ENCODE measurements around the gene EML4.
"Not testable (repeated sequence)": the region's sequence is repeated elsewhere in the genome, so short reads cannot be mapped to it uniquely, and the experiment has no call there.

The EML4 gene

DNA sequence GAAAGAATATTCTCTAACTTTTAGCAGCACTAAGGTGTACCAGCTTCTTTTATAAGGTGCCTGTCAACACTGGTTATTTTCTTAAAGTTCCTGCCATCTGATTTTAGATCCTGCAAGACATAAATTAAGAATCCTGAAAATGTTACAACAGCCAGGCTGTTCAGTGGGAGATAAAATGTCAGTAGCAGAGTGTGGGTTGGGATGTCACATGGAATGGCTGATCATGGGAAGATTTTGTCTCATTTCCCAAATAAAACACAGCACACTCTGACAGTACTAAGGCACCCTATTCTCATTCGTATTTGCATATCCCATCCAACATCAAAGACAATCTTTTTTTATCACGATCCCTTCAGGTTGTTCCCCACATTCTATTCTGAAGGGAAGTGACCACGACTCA is 194.3 kb downstream of the EML4 start:
- DNase-seq: no peak

DNA sequence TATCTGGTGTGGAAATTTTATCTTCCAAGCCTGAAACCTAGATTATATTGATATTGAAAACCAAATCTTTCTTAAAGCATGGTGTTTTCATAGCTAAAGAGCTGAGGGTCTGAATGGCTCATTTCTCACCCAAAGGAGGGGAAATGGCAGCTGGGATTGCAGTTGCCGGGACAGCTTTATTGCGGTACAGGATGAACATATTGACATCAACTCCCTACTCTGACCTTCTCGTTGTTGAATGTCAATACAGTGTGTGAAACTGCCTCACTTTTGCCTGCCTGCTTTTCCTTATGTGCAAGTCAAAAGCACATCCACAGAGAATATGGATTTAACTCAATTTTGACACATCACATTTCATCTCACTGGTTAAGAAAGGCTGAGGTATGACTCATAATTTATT is 195.5 kb downstream of the EML4 start:
- DNase-seq: no peak

- DNase-seq: no peak
These were observed 197.3 kb downstream of the EML4 start for GRCh38 chr2:42366411-42366810.

- DNase-seq: no peak
These were observed 198.7 kb downstream of the EML4 start for GRCh38 chr2:42367835-42368234.

GRCh38 chr2:42368817-42369531 is 199.8 kb downstream of the EML4 start:
- no peak for DNase-seq

DNA sequence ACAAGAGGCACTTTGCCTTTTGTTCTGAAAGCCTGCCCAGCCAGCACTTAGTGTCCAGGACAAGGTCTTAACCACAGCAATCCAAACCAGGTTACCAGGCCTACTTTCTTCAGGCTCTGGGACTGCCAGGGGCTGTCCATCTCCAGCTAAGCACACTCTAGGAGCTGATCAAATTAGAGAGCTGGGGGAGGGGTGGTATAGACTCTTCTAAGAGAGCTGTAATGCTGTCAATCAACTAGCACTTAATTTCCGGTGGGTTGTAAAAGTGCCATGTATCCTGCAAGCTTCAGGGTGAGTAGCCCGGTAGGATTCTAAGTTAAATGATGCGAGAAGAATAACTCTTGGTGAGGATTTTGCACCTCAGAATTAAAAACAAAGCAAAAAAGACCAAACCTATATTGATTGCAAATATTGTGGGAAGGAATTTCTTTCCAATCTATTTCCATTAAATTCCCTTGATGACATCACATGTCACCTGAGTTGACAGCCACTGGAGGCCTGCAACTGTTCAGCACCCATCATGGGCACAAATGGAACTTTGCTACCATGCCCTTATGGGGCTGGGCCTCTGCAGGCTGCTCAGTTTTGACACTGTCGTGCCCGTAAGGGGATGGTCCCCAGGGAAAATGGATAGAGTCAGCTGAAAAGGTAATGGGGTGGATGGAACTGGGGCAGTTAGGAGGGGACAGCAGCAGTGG is 200.5 kb downstream of the EML4 start:
- no peak for DNase-seq

DNA sequence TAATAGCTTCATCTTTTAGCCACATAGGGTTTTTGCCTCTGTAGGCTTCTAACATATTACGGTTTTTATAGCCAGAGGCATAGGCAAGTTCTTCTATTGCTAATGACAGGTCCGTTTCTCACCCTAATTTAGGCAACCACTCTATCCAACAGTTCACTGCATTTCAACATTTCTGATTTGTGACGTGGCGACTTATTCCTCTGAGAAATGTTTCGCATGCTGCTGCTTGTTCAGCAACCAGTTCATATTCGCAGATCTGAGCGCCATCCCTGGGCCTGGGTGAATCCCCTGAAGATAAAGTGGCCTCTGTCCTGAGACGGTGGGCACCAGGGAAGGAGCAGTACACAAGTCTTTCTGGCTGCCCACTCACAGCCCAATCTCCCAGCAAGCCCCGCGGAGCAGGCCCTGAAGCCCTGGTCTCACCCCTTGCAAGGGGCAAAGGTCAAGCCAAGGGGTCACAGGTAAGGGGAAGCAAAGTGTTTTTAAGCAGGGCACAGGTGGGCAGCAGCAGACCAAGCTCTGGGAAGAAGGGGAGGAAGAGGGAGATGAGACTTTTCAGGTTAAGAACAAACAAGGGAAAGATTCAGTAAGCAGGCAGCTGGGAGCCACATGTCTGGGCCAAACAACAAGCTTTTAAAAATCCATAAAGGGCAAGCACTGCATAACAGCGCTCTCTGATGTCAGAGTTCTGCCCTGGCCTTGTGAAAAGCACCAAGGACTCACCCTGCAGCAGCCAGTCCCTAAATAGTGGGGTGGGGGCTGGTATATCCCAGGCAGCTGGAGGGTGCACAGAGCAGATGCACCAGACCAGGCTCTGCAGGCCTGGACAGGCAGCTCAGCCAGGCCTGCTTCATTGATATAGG is 202.7 kb downstream of the EML4 start:
- no peak for DNase-seq

DNA sequence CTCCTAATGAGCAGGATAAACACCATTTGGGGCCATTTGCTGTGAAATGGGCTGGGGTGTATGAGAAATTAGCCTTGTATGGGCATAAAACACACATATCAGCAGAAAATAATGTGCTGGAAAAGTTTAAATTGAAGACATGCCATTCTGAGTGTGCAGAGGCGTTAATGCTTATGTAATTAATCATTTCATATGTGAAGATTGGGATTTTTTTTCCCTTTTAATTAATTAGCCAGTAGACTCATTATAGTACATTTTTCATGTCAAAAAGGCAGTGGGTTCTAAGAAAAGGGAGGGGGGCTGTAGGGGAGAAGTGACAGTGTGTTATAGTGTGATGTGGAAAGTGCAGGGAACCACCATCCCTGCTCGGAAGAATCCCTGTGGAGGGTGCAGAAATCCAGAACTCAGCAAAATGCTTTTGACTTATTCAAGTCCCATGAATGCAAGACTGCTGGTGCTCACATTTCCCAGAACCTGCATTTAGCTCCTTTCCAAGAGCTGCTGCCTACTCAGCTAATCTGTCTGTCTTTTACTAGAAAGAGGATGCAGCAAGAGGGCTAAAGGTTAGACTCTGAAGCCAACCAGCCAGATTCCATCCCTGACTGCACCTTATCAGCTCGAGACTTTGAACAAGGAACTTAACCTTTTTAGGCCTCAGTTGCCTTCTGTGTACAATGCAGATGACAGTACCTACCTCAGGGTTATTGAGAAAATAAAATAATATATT is 203.5 kb downstream of the EML4 start:
- no peak for DNase-seq

- DNase-seq: no peak
These were observed 207.6 kb downstream of the EML4 start for GRCh38 chr2:42376758-42377157.

GRCh38 chr2:42378415-42378814 is 209.3 kb downstream of the EML4 start:
- DNase-seq: no peak

- DNase-seq: not testable (repeated sequence)
These were observed 210.9 kb downstream of the EML4 start for GRCh38 chr2:42380026-42380425.

- no peak for DNase-seq
These were observed 213.0 kb downstream of the EML4 start for GRCh38 chr2:42382144-42382543.

All from activated CD4-positive, alpha-beta T cell treated with anti-CD3 and anti-CD28 coated beads, Interleukin-2, Interleukin-6, amounts not matched to agents 100 ng/mL and 50 ng/mL, durations not matched to agents 16 hours and 8 hours (primary cell).